ENCODE results near the gene SUPT6H. TPM values are rescaled to one million over a fixed set of nuclear protein-coding genes. Genes with fewer than 3 reads are reported as not detected.
A peak's percentile ranks its signal among the peaks of the same experiment; 100 is the strongest.

The SUPT6H gene
- total and polyA plus RNA-seq, 2 donors (not counting 3 experiments of a cell fraction or from before 2014, with no cell fraction given) = 33.9 to 79.2 TPM

GRCh38 chr17:28744972-28745785 is 83.2 kb downstream of the SUPT6H start:
- Histone ChIP-seq H3K4me2 (ENCODE audit: insufficient read depth, low read length) (peak overlapping the region; percentile 84), H3K4me3 (replicated peaks in 1 of 3; ENCODE audit: insufficient read depth in 1 of 3, low read depth in 1 of 3, low read length in 3 of 3) (peak overlapping the region; percentile 77 to 94 (median 86)), H3K27me3 (ENCODE audit: control insufficient read depth in 2 of 2, insufficient read depth in 2 of 2, low read length in 2 of 2) (no peaks in the 10 kb centered on the region), H4K20me1 (replicated peaks; ENCODE audit: control insufficient read depth, extremely low read depth, insufficient read depth, low read length) (no peaks in the 10 kb centered on the region), H3K4me1 (ENCODE audit: control insufficient read depth, extremely low read depth, insufficient read depth, low read length) (peaks cover 28% of the 10 kb centered on the region), H2AFZ (ENCODE audit: low read depth, low read length) (peak overlapping the region; percentile 1), H3K36me3 (ENCODE audit: control insufficient read depth in 2 of 2, extremely low read depth in 1 of 2, insufficient read depth in 2 of 2, low read length in 2 of 2) (peaks cover 4 to 20% of the 10 kb centered on the region in 2 experiments), H3K9me1 (replicated peaks; ENCODE audit: control insufficient read depth, extremely low read depth, insufficient read depth, low read length) (no peaks in the 10 kb centered on the region), H3K79me2 (ENCODE audit: control insufficient read depth, insufficient read depth, low read length) (peaks cover 31% of the 10 kb centered on the region), H3K9me3 (replicated peaks; ENCODE audit: control insufficient read depth, insufficient read depth, low read length) (no peaks in the 10 kb centered on the region), H3K9ac (replicated peaks; ENCODE audit: extremely low read depth, insufficient read depth, low read length) (peak overlapping the region; percentile 91), H3K27ac (ENCODE audit: insufficient read depth, low read depth, low read length) (peak overlapping the region; percentile 86)
- dilution Hi-C loops (cut with MboI; ENCODE audit: extremely low pct_ligation_motif_present, low sequenced_read_pairs) = no loop called here
- intact Hi-C loops (cut with micrococcal nuclease) = no loop called here
- POLR2A ChIA-PET = interaction anchor here (0.6 to 6.3 kb wide), 5 partner anchors 16 to 101 kb away, joined by 3 to 45 read pairs (median 7); partner anchors contain the start of genes NEK8, RPL23A and TLCD1
- no TSS peak for BruUV-seq (replicated peaks)
- CTCF ChIA-PET = interaction anchor here (2.0 to 16.6 kb wide), 3 partner anchors 16 to 208 kb away, joined by 9 to 602 read pairs (median 15); partner anchors contain the start of genes NEK8 and TLCD1
- FAIRE-seq (peak; percentile 90), DNase-seq (ENCODE audit: low read depth, low spot score) (peak; percentile 72)
- TF ChIP-seq POLR2A (IDR thresholded peaks at IDR 0.05; ENCODE audit: low read depth, low read length) (peak; percentile 64), MYC (IDR thresholded peaks at IDR 0.05; ENCODE audit: low read depth, low read length) (no peak), POLR2AphosphoS5 (IDR thresholded peaks at IDR 0.05; ENCODE audit: insufficient read depth, low read depth, low read length) (peak; percentile 42)

GRCh38 chr17:28745786-28746411 is 83.9 kb downstream of the SUPT6H start:
- intact Hi-C loops (cut with micrococcal nuclease) (no loop called here), dilution Hi-C loops (cut with MboI; ENCODE audit: extremely low pct_ligation_motif_present, low sequenced_read_pairs) (no loop called here)
- TF ChIP-seq JUN (IDR thresholded peaks at IDR 0.05; ENCODE audit: borderline replicate concordance, insufficient read depth, insufficient read length, low read depth) (no peak), GATA2 (IDR thresholded peaks at IDR 0.05; ENCODE audit: insufficient read depth, insufficient read length, low read depth, low read length) (no peak), MAX (IDR thresholded peaks at IDR 0.05; ENCODE audit: insufficient read depth, insufficient read length) (no peak), EZH2 (IDR thresholded peaks at IDR 0.05; ENCODE audit: borderline replicate concordance, low read depth, low read length, severe bottlenecking) (no peak)
- H3K4me3 ChIP-seq (replicated peaks in 1 of 3; ENCODE audit: insufficient read depth in 1 of 3, low read depth in 1 of 3, low read length in 3 of 3) = peak overlapping the region in 1 of 3 experiments; percentile 86
- CTCF ChIA-PET = interaction anchor here (2.0 to 16.6 kb wide), 3 partner anchors 17 to 208 kb away, joined by 9 to 602 read pairs (median 15); partner anchors contain the start of genes NEK8 and TLCD1
- H4K20me1 ChIP-seq (replicated peaks; ENCODE audit: control insufficient read depth, extremely low read depth, insufficient read depth, low read length) = no peaks in the 10 kb centered on the region
- H3K9me3 ChIP-seq (replicated peaks; ENCODE audit: control insufficient read depth, insufficient read depth, low read length) = no peaks in the 10 kb centered on the region
- no peaks in the 10 kb centered on the region for H3K9me1 ChIP-seq (replicated peaks; ENCODE audit: control insufficient read depth, extremely low read depth, insufficient read depth, low read length)
- peak overlapping the region; percentile 84 for H3K4me2 ChIP-seq (ENCODE audit: insufficient read depth, low read length)
- peaks cover 28% of the 10 kb centered on the region for H3K4me1 ChIP-seq (ENCODE audit: control insufficient read depth, extremely low read depth, insufficient read depth, low read length)
- no peaks in the 10 kb centered on the region for H3K27me3 ChIP-seq (ENCODE audit: control insufficient read depth in 2 of 2, insufficient read depth in 2 of 2, low read length in 2 of 2)
- no peak overlapping the region for H3K9ac ChIP-seq (replicated peaks; ENCODE audit: extremely low read depth, insufficient read depth, low read length)
- no peak overlapping the region for H2AFZ ChIP-seq (ENCODE audit: low read depth, low read length)
- peaks cover 4 to 20% of the 10 kb centered on the region in 2 experiments for H3K36me3 ChIP-seq (ENCODE audit: control insufficient read depth in 2 of 2, extremely low read depth in 1 of 2, insufficient read depth in 2 of 2, low read length in 2 of 2)
- no peak overlapping the region for H3K27ac ChIP-seq (ENCODE audit: insufficient read depth, low read depth, low read length)
- FAIRE-seq (peak; percentile 33), DNase-seq (ENCODE audit: low read depth, low spot score) (no peak)
- POLR2A ChIA-PET = interaction anchor here (0.6 to 6.3 kb wide), 2 partner anchors 19 to 102 kb away, joined by 7 to 45 read pairs; partner anchors contain the start of genes NEK8 and TLCD1
- BruUV-seq (replicated peaks) = no TSS peak
- H3K79me2 ChIP-seq (ENCODE audit: control insufficient read depth, insufficient read depth, low read length) = peaks cover 31% of the 10 kb centered on the region

All from endothelial cell of umbilical vein (primary cell).